ENCODE data around the gene CSF1R.
"Not testable (repeated sequence)": the region's sequence is repeated elsewhere in the genome, so short reads cannot be mapped to it uniquely, and the experiment has no call there.

Gene CSF1R

DNA sequence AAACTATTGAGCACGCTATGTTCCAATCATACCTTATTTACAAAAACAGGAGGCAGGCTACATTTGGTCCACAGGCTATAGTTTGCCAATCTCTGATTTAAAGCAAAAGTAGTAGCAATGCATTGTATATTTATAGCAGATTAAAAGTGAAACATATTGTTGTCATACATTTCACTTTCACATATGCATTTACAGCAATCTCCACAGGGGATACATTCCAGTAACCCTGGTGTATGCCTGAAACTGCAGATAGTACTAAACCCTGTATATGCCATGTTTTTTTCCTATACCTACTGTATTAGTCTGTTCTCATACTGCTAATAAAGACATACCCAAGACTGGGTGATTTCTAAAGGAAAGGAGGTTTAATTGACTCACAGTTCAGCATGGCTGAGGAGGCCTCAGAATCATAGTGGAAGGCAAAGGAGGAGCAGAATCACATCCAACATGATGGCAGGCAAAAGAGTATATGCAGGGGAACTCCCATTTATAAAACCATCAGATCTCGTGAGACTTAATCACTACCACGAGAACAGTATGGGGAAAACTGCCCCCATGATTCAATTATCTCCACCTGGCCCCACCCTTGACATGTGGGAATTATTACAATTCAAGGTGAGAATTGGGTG is 5.9 kb upstream of the CSF1R start:
- Histone ChIP-seq H3K4me3 (ENCODE audit: low read depth, low read length, poor library complexity, severe bottlenecking) (no peak overlapping the region), H2AFZ (ENCODE audit: low read length) (no peak overlapping the region), H3K9ac (ENCODE audit: low read length) (no peak overlapping the region), H3K79me2 (ENCODE audit: insufficient read depth, low read length) (no peaks in the 10 kb centered on the region), H3K36me3 (ENCODE audit: insufficient read depth, low read length) (no peaks in the 10 kb centered on the region), H3F3A (ENCODE audit: insufficient read depth, low read length) (no peaks in the 10 kb centered on the region), H3K4me1 (ENCODE audit: insufficient read depth, low read length, severe bottlenecking) (no peaks in the 10 kb centered on the region), H3K4me2 (ENCODE audit: low read length) (no peak overlapping the region), H3K9me2 (ENCODE audit: low read depth, low read length) (no peaks in the 10 kb centered on the region), H3K27me3 (ENCODE audit: insufficient read depth, low read length) (0 out of 2 replicates have a peak, but pooled peaks cover 3% of the 10 kb centered on the region), H4K20me1 (ENCODE audit: insufficient read depth, low read length) (no peaks in the 10 kb centered on the region), H3K9me3 (ENCODE audit: low read length) (no peaks in the 10 kb centered on the region), H3K27ac (ENCODE audit: low read depth, low read length, poor library complexity, severe bottlenecking) (no peak overlapping the region)
- no peak for TF ChIP-seq EZH2 (IDR thresholded peaks at IDR 0.05; ENCODE audit: borderline replicate concordance, low read length)
- TF ChIP-seq, protein P1, sequence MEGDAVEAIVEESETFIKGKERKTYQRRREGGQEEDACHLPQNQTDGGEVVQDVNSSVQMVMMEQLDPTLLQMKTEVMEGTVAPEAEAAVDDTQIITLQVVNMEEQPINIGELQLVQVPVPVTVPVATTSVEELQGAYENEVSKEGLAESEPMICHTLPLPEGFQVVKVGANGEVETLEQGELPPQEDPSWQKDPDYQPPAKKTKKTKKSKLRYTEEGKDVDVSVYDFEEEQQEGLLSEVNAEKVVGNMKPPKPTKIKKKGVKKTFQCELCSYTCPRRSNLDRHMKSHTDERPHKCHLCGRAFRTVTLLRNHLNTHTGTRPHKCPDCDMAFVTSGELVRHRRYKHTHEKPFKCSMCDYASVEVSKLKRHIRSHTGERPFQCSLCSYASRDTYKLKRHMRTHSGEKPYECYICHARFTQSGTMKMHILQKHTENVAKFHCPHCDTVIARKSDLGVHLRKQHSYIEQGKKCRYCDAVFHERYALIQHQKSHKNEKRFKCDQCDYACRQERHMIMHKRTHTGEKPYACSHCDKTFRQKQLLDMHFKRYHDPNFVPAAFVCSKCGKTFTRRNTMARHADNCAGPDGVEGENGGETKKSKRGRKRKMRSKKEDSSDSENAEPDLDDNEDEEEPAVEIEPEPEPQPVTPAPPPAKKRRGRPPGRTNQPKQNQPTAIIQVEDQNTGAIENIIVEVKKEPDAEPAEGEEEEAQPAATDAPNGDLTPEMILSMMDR (IDR thresholded peaks at IDR 0.05; ENCODE audit: low read length), result no peak

DNA sequence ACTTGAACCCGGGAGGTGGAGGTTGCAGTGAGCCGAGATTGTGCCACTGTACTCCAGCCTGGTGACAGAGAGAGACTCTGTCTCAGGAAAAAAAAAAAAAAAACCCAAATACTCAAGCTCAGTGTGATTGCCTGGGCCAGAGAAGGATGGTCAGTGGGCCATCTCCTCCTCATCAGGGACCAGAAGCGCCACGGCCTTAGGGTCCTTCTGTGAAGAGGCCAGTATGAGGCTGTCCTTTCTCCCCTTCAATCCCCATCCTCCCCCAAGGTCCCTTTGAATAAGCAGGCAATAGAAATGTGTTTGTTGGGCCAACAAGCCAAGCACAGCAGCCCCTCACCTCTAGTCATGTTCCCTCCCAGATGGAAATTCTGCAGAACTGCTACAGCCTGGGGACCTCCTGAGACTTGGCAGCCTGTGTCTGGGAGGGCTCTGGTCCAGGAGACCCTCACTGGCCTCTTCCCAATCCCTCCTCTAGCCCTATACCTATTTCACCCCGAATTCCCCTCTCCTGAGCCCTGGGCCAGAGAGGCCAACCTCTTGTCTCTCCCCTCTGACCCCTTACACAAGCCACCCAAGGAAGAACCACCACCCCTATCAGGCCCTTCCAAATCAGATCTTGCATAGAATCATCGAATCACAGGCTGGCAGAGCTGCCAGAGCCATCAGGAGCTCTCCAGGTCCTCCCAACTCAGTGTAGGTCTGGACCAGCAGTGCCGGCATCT is 1.0 kb downstream of the CSF1R start:
- H3K4me2 ChIP-seq (ENCODE audit: low read length), result no peak overlapping the region
- no peaks in the 10 kb centered on the region for H3F3A ChIP-seq (ENCODE audit: insufficient read depth, low read length)
- no peak for TF ChIP-seq EZH2 (IDR thresholded peaks at IDR 0.05; ENCODE audit: borderline replicate concordance, low read length)
- TF ChIP-seq, protein P1 (IDR thresholded peaks at IDR 0.05; ENCODE audit: low read length), result no peak
- H3K27me3 ChIP-seq (ENCODE audit: insufficient read depth, low read length), result peaks cover 10% of the 10 kb centered on the region
- H3K9me2 ChIP-seq (ENCODE audit: low read depth, low read length), result no peaks in the 10 kb centered on the region
- H3K4me3 ChIP-seq (ENCODE audit: low read depth, low read length, poor library complexity, severe bottlenecking), result no peak overlapping the region
- H3K9ac ChIP-seq (ENCODE audit: low read length), result no peak overlapping the region
- H3K27ac ChIP-seq (ENCODE audit: low read depth, low read length, poor library complexity, severe bottlenecking), result no peak overlapping the region
- no peaks in the 10 kb centered on the region for H3K4me1 ChIP-seq (ENCODE audit: insufficient read depth, low read length, severe bottlenecking)
- H3K36me3 ChIP-seq (ENCODE audit: insufficient read depth, low read length), result no peaks in the 10 kb centered on the region
- no peaks in the 10 kb centered on the region for H3K9me3 ChIP-seq (ENCODE audit: low read length)
- H2AFZ ChIP-seq (ENCODE audit: low read length), result no peak overlapping the region
- H4K20me1 ChIP-seq (ENCODE audit: insufficient read depth, low read length), result no peaks in the 10 kb centered on the region
- no peaks in the 10 kb centered on the region for H3K79me2 ChIP-seq (ENCODE audit: insufficient read depth, low read length)

DNA sequence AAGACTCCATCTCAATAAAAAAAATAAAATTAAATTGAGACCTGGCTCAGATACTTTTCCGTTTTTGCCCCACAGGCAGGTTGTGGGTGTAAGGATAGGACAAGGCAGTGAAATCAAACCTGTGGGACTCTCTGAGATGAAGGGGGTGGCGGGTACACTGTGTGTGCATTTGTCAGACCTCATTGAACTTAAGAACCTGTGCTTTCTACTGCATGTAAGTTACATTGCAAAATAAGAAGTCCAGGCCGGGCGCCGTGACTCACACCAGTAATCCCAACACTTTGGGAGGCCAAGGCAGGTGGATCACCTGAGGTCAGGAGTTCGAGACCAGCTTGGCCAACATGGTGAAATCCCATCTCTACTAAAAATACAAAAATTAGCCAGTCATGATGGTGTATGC is 1.6 kb downstream of the CSF1R start:
- H3F3A ChIP-seq (ENCODE audit: insufficient read depth, low read length); H3K9me3 ChIP-seq (ENCODE audit: low read length); H3K27me3 ChIP-seq (ENCODE audit: insufficient read depth, low read length); H3K79me2 ChIP-seq (ENCODE audit: insufficient read depth, low read length); H4K20me1 ChIP-seq (ENCODE audit: insufficient read depth, low read length); H3K9ac ChIP-seq (ENCODE audit: low read length); H3K27ac ChIP-seq (ENCODE audit: low read depth, low read length, poor library complexity, severe bottlenecking); H3K4me3 ChIP-seq (ENCODE audit: low read depth, low read length, poor library complexity, severe bottlenecking); H2AFZ ChIP-seq (ENCODE audit: low read length); H3K36me3 ChIP-seq (ENCODE audit: insufficient read depth, low read length); H3K4me2 ChIP-seq (ENCODE audit: low read length); H3K9me2 ChIP-seq (ENCODE audit: low read depth, low read length); H3K4me1 ChIP-seq (ENCODE audit: insufficient read depth, low read length, severe bottlenecking): not testable (repeated sequence)

- Histone ChIP-seq H3K36me3 (ENCODE audit: insufficient read depth, low read length) (no peaks in the 10 kb centered on the region), H4K20me1 (ENCODE audit: insufficient read depth, low read length) (no peaks in the 10 kb centered on the region), H3K79me2 (ENCODE audit: insufficient read depth, low read length) (no peaks in the 10 kb centered on the region), H3K4me2 (ENCODE audit: low read length) (no peak overlapping the region), H3K9ac (ENCODE audit: low read length) (no peak overlapping the region), H3K9me3 (ENCODE audit: low read length) (no peaks in the 10 kb centered on the region), H3K4me3 (ENCODE audit: low read depth, low read length, poor library complexity, severe bottlenecking) (no peak overlapping the region), H3K9me2 (ENCODE audit: low read depth, low read length) (no peaks in the 10 kb centered on the region), H3K4me1 (ENCODE audit: insufficient read depth, low read length, severe bottlenecking) (no peaks in the 10 kb centered on the region), H3F3A (ENCODE audit: insufficient read depth, low read length) (no peaks in the 10 kb centered on the region), H2AFZ (ENCODE audit: low read length) (no peak overlapping the region), H3K27ac (ENCODE audit: low read depth, low read length, poor library complexity, severe bottlenecking) (no peak overlapping the region), H3K27me3 (ENCODE audit: insufficient read depth, low read length) (peaks cover 9% of the 10 kb centered on the region)
- TF ChIP-seq EZH2 (IDR thresholded peaks at IDR 0.05; ENCODE audit: borderline replicate concordance, low read length), result no peak
- TF ChIP-seq, protein P1 (IDR thresholded peaks at IDR 0.05; ENCODE audit: low read length), result no peak
Observed at GRCh38 chr5:150082889-150083288, 3.5 kb downstream of the CSF1R start.
